ENCODE data around the gene GATA3. TPM values are rescaled to one million over a fixed set of nuclear protein-coding genes. Genes with fewer than 3 reads are reported as not detected.

GATA3 gene
- total RNA-seq, 4 donors from 2014 or later = 0.80 to 5.8 (median 1.4) TPM; not detected in 1

GRCh38 chr10:8036506-8037198 is 17.8 kb upstream of the GATA3 start:
- H3K9me3 ChIP-seq = no peaks in the 10 kb centered on the region
- H3K27ac ChIP-seq = no peak overlapping the region
- H3K27me3 ChIP-seq = peaks cover 2 to 70% of the 10 kb centered on the region in 2 donors
- no peak for TF ChIP-seq POLR2A (IDR thresholded peaks at IDR 0.05)
- H3K4me1 ChIP-seq = peaks cover 0 to 23% (median 12%) of the 10 kb centered on the region in 4 donors
- H3K4me3 ChIP-seq = no peak overlapping the region
- no peaks in the 10 kb centered on the region for H3K36me3 ChIP-seq
- DNase-seq = no peak

GRCh38 chr10:8037199-8037801 is 17.2 kb upstream of the GATA3 start:
- Histone ChIP-seq H3K9me3 (no peaks in the 10 kb centered on the region), H3K27ac (no peak overlapping the region), H3K36me3 (no peaks in the 10 kb centered on the region), H3K27me3 (peaks cover 2 to 76% of the 10 kb centered on the region in 2 donors), H3K4me1 (peaks cover 0 to 23% (median 12%) of the 10 kb centered on the region in 4 donors), H3K4me3 (no peak overlapping the region)
- TF ChIP-seq, protein P1, sequence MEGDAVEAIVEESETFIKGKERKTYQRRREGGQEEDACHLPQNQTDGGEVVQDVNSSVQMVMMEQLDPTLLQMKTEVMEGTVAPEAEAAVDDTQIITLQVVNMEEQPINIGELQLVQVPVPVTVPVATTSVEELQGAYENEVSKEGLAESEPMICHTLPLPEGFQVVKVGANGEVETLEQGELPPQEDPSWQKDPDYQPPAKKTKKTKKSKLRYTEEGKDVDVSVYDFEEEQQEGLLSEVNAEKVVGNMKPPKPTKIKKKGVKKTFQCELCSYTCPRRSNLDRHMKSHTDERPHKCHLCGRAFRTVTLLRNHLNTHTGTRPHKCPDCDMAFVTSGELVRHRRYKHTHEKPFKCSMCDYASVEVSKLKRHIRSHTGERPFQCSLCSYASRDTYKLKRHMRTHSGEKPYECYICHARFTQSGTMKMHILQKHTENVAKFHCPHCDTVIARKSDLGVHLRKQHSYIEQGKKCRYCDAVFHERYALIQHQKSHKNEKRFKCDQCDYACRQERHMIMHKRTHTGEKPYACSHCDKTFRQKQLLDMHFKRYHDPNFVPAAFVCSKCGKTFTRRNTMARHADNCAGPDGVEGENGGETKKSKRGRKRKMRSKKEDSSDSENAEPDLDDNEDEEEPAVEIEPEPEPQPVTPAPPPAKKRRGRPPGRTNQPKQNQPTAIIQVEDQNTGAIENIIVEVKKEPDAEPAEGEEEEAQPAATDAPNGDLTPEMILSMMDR (IDR thresholded peaks at IDR 0.05) = no peak
- TF ChIP-seq POLR2A (IDR thresholded peaks at IDR 0.05) = no peak
- peak in 1 of 3 donors; percentile 34 for DNase-seq

- DNase-seq = no peak
- no peak overlapping the region for H3K4me3 ChIP-seq
- TF ChIP-seq POLR2A (IDR thresholded peaks at IDR 0.05) = no peak
- TF ChIP-seq, protein P1 (IDR thresholded peaks at IDR 0.05) = no peak
- H3K36me3 ChIP-seq = no peaks in the 10 kb centered on the region
- H3K27me3 ChIP-seq = peaks cover 2 to 84% of the 10 kb centered on the region in 2 donors
- H3K27ac ChIP-seq = no peak overlapping the region
- H3K4me1 ChIP-seq = peaks cover 0 to 27% (median 12%) of the 10 kb centered on the region in 4 donors
- no peaks in the 10 kb centered on the region for H3K9me3 ChIP-seq
These were observed 16.3 kb upstream of the GATA3 start for GRCh38 chr10:8037941-8038894.

- peaks cover 0 to 23% (median 6%) of the 10 kb centered on the region in 4 donors for H3K4me1 ChIP-seq
- DNase-seq = no peak
These were observed 15.1 kb upstream of the GATA3 start for GRCh38 chr10:8039321-8039881.

GRCh38 chr10:8040651-8041050 is 13.8 kb upstream of the GATA3 start:
- H3K27me3 ChIP-seq = peaks cover 5 to 91% of the 10 kb centered on the region in 2 donors
- H3K36me3 ChIP-seq = no peaks in the 10 kb centered on the region
- TF ChIP-seq, protein P1 (IDR thresholded peaks at IDR 0.05) = no peak
- peaks cover 0 to 23% (median 2%) of the 10 kb centered on the region in 4 donors for H3K4me1 ChIP-seq
- no peaks in the 10 kb centered on the region for H3K9me3 ChIP-seq
- DNase-seq = no peak
- no peak overlapping the region for H3K27ac ChIP-seq
- H3K4me3 ChIP-seq = no peak overlapping the region

More at GRCh38 chr10:8039321-8039881, 15.1 kb upstream of the GATA3 start:
- no peak overlapping the region for H3K27ac ChIP-seq
- H3K9me3 ChIP-seq = no peaks in the 10 kb centered on the region
- no peaks in the 10 kb centered on the region for H3K36me3 ChIP-seq
- peaks cover 3 to 88% of the 10 kb centered on the region in 2 donors for H3K27me3 ChIP-seq
- H3K4me3 ChIP-seq = no peak overlapping the region
- TF ChIP-seq, protein P1 (IDR thresholded peaks at IDR 0.05) = no peak
- TF ChIP-seq POLR2A (IDR thresholded peaks at IDR 0.05) = no peak
